Activated naive CD4-positive, alpha-beta T cell treated with Interleukin-2 at 50 U/mL for 16 hours (primary cell): ENCODE data around the gene TPGS2.
"Not testable (repeated sequence)": the region's sequence is repeated elsewhere in the genome, so short reads cannot be mapped to it uniquely, and the experiment has no call there.

Source experiments
- DNase-seq: peaks from one replicate; pipeline ENCODE4 v3.0.0-alpha.2; 2020

The TPGS2 gene

DNA sequence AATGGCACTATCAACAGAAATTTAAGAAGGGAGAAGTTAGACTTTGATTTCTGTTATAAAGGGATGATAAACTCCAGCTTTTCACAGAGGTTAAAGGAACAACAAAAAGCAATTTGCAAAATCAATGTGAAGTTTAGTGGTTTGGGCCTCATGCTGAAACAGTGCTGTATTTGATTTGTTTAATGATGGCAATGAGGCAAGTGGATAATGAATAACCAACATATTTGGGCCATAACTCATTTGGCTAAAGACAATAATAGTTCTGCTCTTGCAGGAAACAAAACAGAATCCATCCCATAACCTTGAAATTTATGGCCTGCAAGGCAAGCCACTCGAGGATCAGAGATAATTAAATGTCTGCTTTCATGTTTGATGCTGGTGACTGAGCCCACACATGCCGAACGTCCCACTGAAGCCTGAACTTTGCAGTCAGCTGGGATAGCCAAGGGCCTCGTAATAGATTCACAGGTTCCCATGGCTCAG lies 56.5 kb downstream of the TPGS2 start:
- DNase-seq = no peak

DNA sequence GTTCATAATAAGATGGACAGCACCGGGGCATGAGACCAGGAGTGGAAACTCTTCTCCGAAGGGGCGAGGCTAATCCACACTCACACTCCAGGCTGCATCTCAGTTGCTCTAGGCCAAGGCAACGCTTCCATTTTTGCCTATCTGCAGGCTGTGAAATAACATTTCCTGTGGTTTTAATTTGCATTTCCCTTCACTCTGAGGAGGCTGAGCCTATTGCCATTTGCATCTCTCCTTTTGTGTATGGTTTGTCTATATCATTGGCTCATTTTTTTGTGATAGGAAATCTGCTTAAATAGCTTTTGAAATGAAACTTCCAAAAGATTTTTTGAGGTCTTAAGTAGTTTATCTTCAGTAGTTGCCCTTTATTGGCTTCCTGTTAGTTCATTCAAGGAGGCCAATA lies 57.6 kb downstream of the TPGS2 start:
- DNase-seq = no peak

GRCh38 chr18:36770315-36770946 lies 58.4 kb downstream of the TPGS2 start:
- no peak for DNase-seq

DNA sequence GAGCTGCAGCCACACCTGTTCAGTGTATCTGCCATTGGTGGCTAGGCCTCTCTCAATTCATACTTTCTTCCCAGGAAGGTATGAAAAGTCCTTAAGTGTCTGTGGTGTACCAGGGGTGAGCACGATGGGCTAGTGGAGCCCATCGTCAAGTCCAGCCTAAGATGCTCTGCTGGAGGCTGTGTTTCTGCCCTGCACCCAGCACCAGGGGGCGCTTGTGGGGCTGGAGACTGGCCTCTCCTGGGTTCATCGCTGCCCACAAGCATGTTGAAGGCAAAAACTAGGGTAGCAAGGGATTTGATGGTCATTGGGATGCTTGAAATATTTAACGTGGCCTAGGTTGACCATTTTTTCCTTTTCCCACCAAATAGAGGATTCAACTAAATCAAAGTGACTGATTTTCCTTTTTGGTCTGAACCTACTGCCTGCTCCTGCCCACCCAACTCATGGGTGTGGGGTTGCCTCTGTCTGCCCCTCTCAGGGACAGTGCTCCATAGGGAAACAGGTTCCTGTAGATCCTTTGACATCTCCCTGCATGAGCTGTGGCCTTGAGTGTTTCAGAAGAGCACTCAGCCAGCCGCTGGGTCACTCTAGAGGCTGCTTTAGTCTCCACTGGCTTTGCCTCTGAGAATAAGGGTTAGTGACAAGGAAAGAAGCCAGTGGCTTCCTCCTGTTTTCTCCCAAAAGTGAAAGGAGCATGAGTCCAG lies 59.0 kb downstream of the TPGS2 start:
- DNase-seq = no peak

DNA sequence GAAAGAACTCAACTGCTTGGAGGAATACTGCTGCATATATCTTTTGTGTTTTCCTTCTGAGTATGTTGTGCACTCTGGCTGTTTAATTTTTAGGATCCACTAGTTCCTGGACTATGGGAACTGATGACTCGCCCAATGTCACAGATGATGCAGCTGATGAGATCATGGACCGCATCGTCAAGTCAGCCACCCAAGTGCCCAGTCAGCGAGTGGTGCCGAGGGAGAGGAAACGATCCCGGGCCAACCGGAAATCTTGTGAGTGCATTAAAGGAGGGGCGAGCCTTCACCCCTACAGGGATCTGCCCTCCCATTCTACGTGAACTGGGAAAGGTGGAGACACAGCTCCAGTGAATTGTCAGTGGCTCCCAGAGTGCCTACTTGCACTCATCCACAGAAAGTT lies 59.6 kb downstream of the TPGS2 start:
- no peak for DNase-seq

GRCh38 chr18:36766836-36767235 lies 62.0 kb downstream of the TPGS2 start:
- DNase-seq = no peak

- not testable (repeated sequence) for DNase-seq
Measured at GRCh38 chr18:36762965-36763364, 65.8 kb downstream of the TPGS2 start.

GRCh38 chr18:36762074-36762473 lies 66.7 kb downstream of the TPGS2 start:
- DNase-seq = no peak

DNA sequence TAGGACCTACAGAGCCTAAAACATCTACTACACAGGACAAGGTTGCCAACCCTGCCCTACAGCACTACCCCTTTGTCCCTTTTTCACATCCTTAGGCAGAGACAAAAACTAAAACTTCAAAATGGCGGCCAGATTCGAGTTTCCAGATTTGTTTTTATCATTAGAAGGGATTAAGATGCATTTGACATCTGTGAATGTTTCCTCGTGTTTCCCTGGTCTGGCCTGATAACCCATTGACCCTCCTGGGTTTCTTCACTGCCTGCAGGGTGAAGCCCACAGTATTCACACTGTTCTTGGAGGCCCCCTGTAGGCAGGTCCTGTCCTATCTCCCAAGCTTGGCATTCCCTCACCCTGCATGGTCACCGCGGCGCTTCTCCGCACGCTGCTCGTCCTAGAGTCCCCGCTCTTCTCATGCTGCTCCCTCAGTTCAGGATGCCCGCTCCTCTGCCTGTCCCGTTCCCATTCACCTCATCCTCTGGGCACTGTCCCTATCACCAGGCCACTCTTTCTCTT lies 67.6 kb downstream of the TPGS2 start:
- no peak for DNase-seq

GRCh38 chr18:36760598-36760997 lies 68.2 kb downstream of the TPGS2 start:
- no peak for DNase-seq

DNA sequence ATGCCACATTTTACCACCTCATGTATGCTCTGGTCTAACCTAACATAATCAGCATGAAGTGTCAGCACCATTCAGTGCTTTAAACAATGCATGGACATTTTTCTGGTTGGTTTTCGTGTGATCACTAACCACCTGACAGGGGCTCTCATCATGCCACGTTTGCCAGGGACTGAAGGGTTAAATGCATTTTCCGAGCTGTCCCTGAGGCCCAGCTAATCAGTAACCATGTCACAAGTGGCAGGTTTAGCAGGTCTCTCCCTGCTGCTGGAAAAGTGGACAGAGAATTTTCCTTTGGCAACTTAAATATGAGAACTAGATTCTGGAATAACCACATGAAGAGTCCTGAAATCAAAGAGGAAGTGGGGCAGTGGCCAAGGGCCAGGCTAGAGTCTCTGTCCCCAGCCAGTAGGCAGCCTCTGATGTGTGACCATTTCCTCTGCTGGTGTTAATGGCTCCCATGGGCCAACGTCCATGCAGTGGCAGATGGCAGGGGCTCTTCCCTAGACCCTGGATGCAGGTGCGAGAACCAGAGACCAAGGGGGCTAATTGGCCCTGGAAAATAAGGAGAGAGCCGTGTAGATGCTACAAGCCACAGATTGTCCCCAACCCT lies 69.5 kb downstream of the TPGS2 start:
- no peak for DNase-seq

DNA sequence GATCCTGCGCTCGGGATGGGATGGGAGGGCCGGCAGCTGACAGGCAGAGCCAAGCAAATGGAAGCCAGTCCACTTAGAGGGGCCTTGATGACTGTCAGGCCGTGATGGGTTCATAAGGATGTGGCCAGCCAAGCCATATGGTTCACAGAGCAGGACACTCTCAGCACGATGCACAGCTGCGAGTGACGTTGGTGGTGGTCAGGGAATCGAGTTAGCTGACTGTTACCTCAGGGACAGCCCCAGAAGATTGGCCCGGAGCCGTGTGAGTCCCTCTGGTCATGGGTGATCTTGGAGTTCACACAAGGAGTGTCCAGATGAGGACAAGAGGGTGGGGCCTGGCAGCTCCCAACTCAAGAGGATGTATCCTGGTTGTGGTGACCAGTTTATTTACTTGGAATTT lies 70.2 kb downstream of the TPGS2 start:
- no peak for DNase-seq

DNA sequence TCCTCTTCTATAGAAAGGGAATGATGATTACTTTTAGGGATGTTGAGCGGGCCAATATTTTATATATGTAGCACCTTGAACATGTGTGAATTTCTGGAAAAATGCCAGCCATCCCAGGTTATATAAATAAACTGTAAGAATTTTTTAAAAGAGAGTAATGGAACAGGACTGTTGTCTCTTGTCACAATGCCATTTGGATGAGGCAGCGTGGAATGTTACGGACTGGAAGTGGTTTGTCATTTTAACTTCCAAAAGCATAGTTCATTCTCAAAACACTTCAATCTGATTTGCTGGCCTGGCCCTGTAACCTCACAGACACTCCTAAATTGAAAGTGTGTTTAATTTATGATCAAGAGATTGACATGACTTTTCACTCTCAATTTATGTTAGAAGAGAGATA lies 70.8 kb downstream of the TPGS2 start:
- no peak for DNase-seq

DNA sequence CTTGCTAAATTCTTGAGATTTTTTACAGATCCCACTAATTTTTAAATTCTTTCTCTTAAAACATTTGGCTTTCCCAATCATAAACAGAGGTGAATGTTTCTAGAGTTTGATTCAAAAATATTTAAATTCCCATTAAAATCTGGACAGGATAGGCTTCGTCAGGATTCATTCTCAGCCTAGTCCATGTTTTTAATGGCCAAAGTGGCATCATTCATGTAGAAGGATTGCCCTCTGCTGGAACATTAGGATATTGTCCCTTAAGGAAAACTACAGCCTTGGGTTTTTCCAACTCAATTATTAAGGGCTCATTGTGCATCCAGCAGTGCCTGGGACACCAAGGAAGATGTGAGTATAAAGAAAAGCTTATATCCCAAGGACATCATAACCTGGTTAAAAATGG lies 71.7 kb downstream of the TPGS2 start:
- no peak for DNase-seq

GRCh38 chr18:36756242-36756641 lies 72.6 kb downstream of the TPGS2 start:
- DNase-seq = no peak

DNA sequence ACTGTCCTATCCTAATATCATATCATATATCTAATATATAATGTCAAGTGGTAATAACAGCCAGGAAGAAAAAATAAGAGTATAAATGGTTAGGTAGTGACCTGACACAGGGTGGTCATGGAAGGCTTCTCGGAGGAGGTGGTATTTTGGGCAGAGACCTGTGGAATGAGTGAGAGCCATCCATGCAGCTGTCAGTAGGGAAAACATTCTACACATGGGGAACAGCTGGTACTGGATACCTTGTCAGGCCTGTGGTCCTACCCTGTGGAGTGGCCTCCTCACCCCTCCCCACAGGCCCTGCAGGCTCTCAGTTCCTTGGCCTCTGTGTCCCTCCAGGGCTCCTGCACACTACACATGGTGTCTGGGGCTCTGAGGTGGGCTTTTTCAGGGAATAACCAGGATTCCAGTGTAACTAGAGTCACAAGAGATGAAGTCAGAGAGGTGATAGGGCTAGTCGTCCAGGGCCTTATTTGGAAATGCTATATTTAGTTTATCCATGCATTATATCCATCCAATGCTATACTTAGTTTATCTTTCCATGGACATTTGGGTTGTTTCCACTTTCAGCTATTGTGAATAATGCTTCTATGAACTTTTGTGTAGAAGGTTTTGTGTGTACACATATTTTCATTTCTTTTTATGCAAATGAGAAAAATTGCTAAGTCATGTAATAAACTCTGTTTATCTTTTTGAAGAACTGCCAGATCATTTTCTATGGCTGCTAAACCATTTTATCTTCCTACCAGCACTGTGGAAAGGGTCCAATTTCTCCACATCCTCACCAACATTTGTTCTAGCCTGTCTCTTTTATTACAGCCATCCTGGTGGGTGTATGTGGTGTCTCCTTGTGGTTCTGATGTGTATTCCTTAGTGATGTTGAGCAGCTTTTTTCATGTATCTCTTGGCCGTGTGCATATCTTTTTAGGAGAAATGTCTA lies 75.6 kb downstream of the TPGS2 start:
- DNase-seq = no peak

GRCh38 chr18:36745219-36745975 lies 83.4 kb downstream of the TPGS2 start:
- no peak for DNase-seq

DNA sequence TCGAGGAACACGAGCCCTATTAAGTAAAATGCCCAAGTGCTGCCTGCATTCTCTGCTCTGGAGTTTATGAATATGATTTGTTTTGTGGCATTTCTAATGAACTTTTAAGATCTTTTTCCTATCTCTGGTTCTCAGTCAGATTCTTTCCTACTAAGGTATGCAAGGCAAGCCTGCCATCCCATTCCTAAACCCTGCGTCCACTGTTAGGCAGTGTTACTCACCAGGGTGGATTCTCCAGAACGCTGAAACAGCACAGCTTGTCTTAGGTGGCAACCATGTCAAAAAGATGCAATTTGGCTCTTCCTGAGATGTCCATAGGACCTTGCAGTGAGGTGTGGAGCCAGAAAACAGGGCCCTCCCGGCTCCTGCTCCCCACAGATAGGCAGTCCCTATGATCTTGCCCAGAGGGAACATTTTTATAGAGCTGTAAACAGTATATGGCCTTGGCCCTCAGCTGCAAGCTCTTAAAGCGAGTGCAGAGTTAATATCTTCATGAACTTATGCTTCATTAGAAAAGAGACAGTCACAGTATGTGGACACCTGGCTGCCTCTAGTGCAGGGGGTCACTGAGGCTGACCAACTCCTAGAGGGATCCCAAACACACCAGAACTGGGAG lies 84.4 kb downstream of the TPGS2 start:
- DNase-seq = no peak
